GM23338 (cell line): ENCODE measurements around the gene TMEM98. TPM values are rescaled to one million over a fixed set of nuclear protein-coding genes. Genes with fewer than 3 reads are reported as not detected.

ENCODE experiments used
- ATAC-seq: fragments of 200-7000 bp; cut with Tn5 transposase; 3 replicates; pipeline ENCODE4 v1.9.1; 2020
- DNase-seq: peaks from one replicate; pipeline ENCODE4 v3.0.0-alpha.2; 2015; ENCODE audit warnings: low spot score
- H2AFZ ChIP-seq: fragments of 200-600 bp; sonication (generic); 2 replicates; pipeline ENCODE4 v1.8.0; 2016; ENCODE audit warnings: antibody characterized with exemption, mild to moderate bottlenecking, moderate library complexity
- H3F3A ChIP-seq: fragments of 200-600 bp; sonication (generic); replicated peaks from 2 replicates; pipeline ENCODE4 v1.8.0; 2017; ENCODE audit warnings: antibody characterized with exemption, mixed run types, low read depth
- H3K27ac ChIP-seq: fragments of 200-600 bp; sonication (generic); 2 replicates; pipeline ENCODE4 v1.6.1; 2016; ENCODE audit warnings: low read depth
- H3K27me3 ChIP-seq: fragments of 200-600 bp; sonication (generic); 2 replicates; pipeline ENCODE4 v1.8.0; 2016; ENCODE audit warnings: mild to moderate bottlenecking, mixed run types, moderate library complexity; ENCODE audit not compliant: insufficient read depth
- H3K36me3 ChIP-seq: fragments of 200-600 bp; sonication (generic); 2 replicates; pipeline ENCODE4 v1.8.0; 2016; ENCODE audit warnings: mild to moderate bottlenecking; ENCODE audit not compliant: insufficient read depth
- H3K4me1 ChIP-seq: fragments of 200-600 bp; sonication (generic); 2 replicates; pipeline ENCODE4 v1.8.0; 2016; ENCODE audit warnings: mild to moderate bottlenecking, moderate library complexity; ENCODE audit not compliant: insufficient read depth
- H3K4me2 ChIP-seq: fragments of 200-600 bp; sonication (generic); 2 replicates; pipeline ENCODE4 v1.7.1; 2017; ENCODE audit warnings: mixed run types
- H3K4me3 ChIP-seq: fragments of 200-600 bp; sonication (generic); 2 replicates; pipeline ENCODE4 v1.6.1; 2016; ENCODE audit warnings: mixed run types
- H3K79me2 ChIP-seq: fragments of 200-600 bp; sonication (generic); replicated peaks from 2 replicates; pipeline ENCODE4 v1.8.0; 2017; ENCODE audit warnings: mild to moderate bottlenecking; ENCODE audit not compliant: insufficient read depth
- H3K9me2 ChIP-seq: fragments of 200-600 bp; sonication (generic); 2 replicates; pipeline ENCODE4 v1.8.0; 2017; ENCODE audit not compliant: insufficient read depth
- H4K20me1 ChIP-seq: fragments of 200-600 bp; sonication (generic); replicated peaks from 2 replicates; pipeline ENCODE4 v1.8.0; 2017; ENCODE audit warnings: mild to moderate bottlenecking; ENCODE audit not compliant: insufficient read depth
- H3K27ac Mint-ChIP-seq: 2 replicates; pipeline ENCODE4 v1.8.0; 2020; ENCODE audit warnings: inconsistent platforms, mild to moderate bottlenecking, moderate library complexity, mixed read lengths
- H3K27me3 Mint-ChIP-seq: 3 replicates; pipeline ENCODE4 v1.8.0; 2022; ENCODE audit warnings: low read depth, mild to moderate bottlenecking, moderate library complexity, mixed read lengths, inconsistent platforms; ENCODE audit not compliant: insufficient read depth, poor library complexity
- H3K36me3 Mint-ChIP-seq: 3 replicates; pipeline ENCODE4 v1.8.0; 2021; ENCODE audit warnings: low read depth, mild to moderate bottlenecking, inconsistent platforms, moderate library complexity, mixed read lengths
- H3K4me1 Mint-ChIP-seq: 3 replicates; pipeline ENCODE4 v1.8.0; 2020; ENCODE audit warnings: mild to moderate bottlenecking, inconsistent platforms, mixed read lengths
- H3K4me3 Mint-ChIP-seq: 3 replicates; pipeline ENCODE4 v1.8.0; 2021; ENCODE audit warnings: moderate library complexity, mild to moderate bottlenecking, inconsistent platforms, mixed read lengths
- H3K9me3 Mint-ChIP-seq: 3 replicates; pipeline ENCODE4 v1.8.0; 2020; ENCODE audit warnings: moderate library complexity, mild to moderate bottlenecking, inconsistent platforms, mixed read lengths
- CREB1 ChIP-seq: fragments of 250-450 bp; sonication (Bioruptor Pico); IDR thresholded peaks from 2 replicates; pipeline ENCODE4 v1.5.0; 2020; ENCODE audit warnings: low read depth, mild to moderate bottlenecking, moderate library complexity
- CTCF ChIP-seq, 2 experiments: fragments of 200-600 bp in 1 of 2; sonication (generic) in 1 of 2; conservative IDR thresholded peaks; 2 replicates each; pipeline versions ENCODE4 v1.5.1 to v1.6.1; 2016 to 2017; ENCODE audit warnings: antibody characterized with exemption in 2 of 2, low read depth in 2 of 2, mild to moderate bottlenecking in 2 of 2, moderate library complexity in 1 of 2
- EZH2 ChIP-seq: fragments of 200-600 bp; sonication (generic); IDR thresholded peaks from one replicate; pipeline ENCODE4 v1.8.0; 2017; ENCODE audit warnings: antibody characterized with exemption, mild to moderate bottlenecking, low read depth; ENCODE audit not compliant: unreplicated experiment
- EZH2phosphoT487 ChIP-seq: fragments of 200-600 bp; sonication (generic); IDR thresholded peaks from one replicate; pipeline ENCODE4 v1.8.1; 2018; ENCODE audit warnings: antibody characterized with exemption; ENCODE audit not compliant: unreplicated experiment
- JUNB ChIP-seq: IDR thresholded peaks from one replicate; pipeline ENCODE4 v1.6.1; 2016; ENCODE audit warnings: antibody characterized with exemption; ENCODE audit not compliant: unreplicated experiment
- ZNF114 ChIP-seq: fragments of 250-450 bp; sonication (Bioruptor Pico); IDR thresholded peaks from 2 replicates; pipeline ENCODE4 v1.5.0; 2020; ENCODE audit warnings: mild to moderate bottlenecking, moderate library complexity
- ZNF331 ChIP-seq: fragments of 250-450 bp; sonication (Bioruptor Pico); IDR thresholded peaks from 2 replicates; pipeline ENCODE4 v1.5.0; 2020; ENCODE audit warnings: low read depth, mild to moderate bottlenecking, moderate library complexity
- ZNF462 ChIP-seq: fragments of 250-450 bp; sonication (Bioruptor Pico); IDR thresholded peaks from 2 replicates; pipeline ENCODE4 v1.5.0; 2020; ENCODE audit warnings: mild to moderate bottlenecking, moderate library complexity
- polyA plus RNA-seq: library from polyadenylated mRNA; unstranded; fragments of >200 nt; fragmentation: Nextera tagmentation; extraction: Ambion mirVana; gene quantifications from 2 replicates; pipeline ENCODE4 v1.2.1, GENCODE V29; 2016
- total RNA-seq: library from RNA; depleted of rRNA; stranded (reverse); fragments of >200 nt; shearing (Covaris generic); gene quantifications from 2 replicates; pipeline ENCODE4 v1.2.3, GENCODE V29; 2014

Gene TMEM98
- total and polyA plus RNA-seq, 2 experiments from 2014 or later = 60.4 to 94.8 TPM

- TF ChIP-seq ZNF462 (CRISPR knock-in tag) (no peak), CREB1 (no peak), JUNB (no peak), ZNF331 (CRISPR knock-in tag) (no peak), EZH2phosphoT487 (no peak), CTCF (conservative IDR thresholded peaks at IDR 0.05; ENCODE audit: low read depth in 2 of 2) (no peak)
These were observed 26.5 kb downstream of the TMEM98 start (continued) for GRCh38 chr17:32954477-32954876.

GRCh38 chr17:32955155-32955554, 27.2 kb downstream of the TMEM98 start:
- no peaks in the 10 kb centered on the region for H3K36me3 Mint-ChIP-seq
- no peaks in the 10 kb centered on the region for H3K27me3 Mint-ChIP-seq
- no peak overlapping the region for H3K4me2 ChIP-seq
- H3K27me3 ChIP-seq = no peaks in the 10 kb centered on the region
- no peaks in the 10 kb centered on the region for H3K36me3 ChIP-seq
- H3F3A ChIP-seq = no peaks in the 10 kb centered on the region
- H3K27ac ChIP-seq = no peak overlapping the region
- DNase-seq = no peak
- H3K9me3 Mint-ChIP-seq = no peaks in the 10 kb centered on the region
- no peaks in the 10 kb centered on the region for H3K9me2 ChIP-seq
- H3K4me1 Mint-ChIP-seq = no peaks in the 10 kb centered on the region
- no peaks in the 10 kb centered on the region for H4K20me1 ChIP-seq
- no peaks in the 10 kb centered on the region for H3K79me2 ChIP-seq
- no peak overlapping the region for H3K27ac Mint-ChIP-seq
- no peak overlapping the region for H3K4me3 ChIP-seq
- no peaks in the 10 kb centered on the region for H3K4me1 ChIP-seq
- no peak for ATAC-seq
- H2AFZ ChIP-seq = no peak overlapping the region
- H3K4me3 Mint-ChIP-seq = no peak overlapping the region
- TF ChIP-seq CREB1 (no peak), JUNB (no peak), ZNF114 (CRISPR knock-in tag) (no peak), EZH2phosphoT487 (no peak), ZNF331 (CRISPR knock-in tag) (no peak), EZH2 (no peak), ZNF462 (CRISPR knock-in tag) (no peak)
